Peyer's patch (tissue), 4 donors: ENCODE measurements around the gene WWOX. TPM values are rescaled to one million over a fixed set of nuclear protein-coding genes. Genes with fewer than 3 reads are reported as not detected.
A peak's percentile ranks its signal among the peaks of the same experiment; 100 is the strongest.

ENCODE experiments used
- DNase-seq, 3 donors: peaks; one replicate each; pipeline ENCODE4 v3.0.0-alpha.2; 2017 to 2019
- H3K27ac ChIP-seq, 4 donors: fragments of 200-600 bp; sonication (generic); one replicate each; pipeline ENCODE4 v1.5.1; 2016 to 2019
- H3K27me3 ChIP-seq, 2 donors: fragments of 200-600 bp; sonication (generic); one replicate each; pipeline ENCODE4 v1.5.1; 2019
- H3K36me3 ChIP-seq, 3 donors: fragments of 200-600 bp; sonication (generic); one replicate each; pipeline ENCODE4 v1.5.1; 2016 to 2019
- H3K4me1 ChIP-seq, 4 donors: fragments of 200-600 bp; sonication (generic); one replicate each; pipeline ENCODE4 v1.5.1; 2016 to 2019
- H3K4me3 ChIP-seq, 4 donors: fragments of 200-600 bp; sonication (generic); 1 replicate in 3 of 4; 2 replicates in 1 of 4; pipeline ENCODE4 v1.5.1; 2016 to 2019; ENCODE audit warnings: mild to moderate bottlenecking in 1 of 4
- H3K9me3 ChIP-seq, 4 donors: fragments of 200-600 bp; sonication (generic); one replicate each; pipeline ENCODE4 v1.5.1; 2016 to 2019; ENCODE audit warnings: mild to moderate bottlenecking in 1 of 4
- CTCF ChIP-seq, 6 experiments: fragments of 450-650 bp in 4 of 6; fragments of 200-600 bp in 2 of 6; sonication (generic) in 1 of 6; IDR thresholded peaks; one replicate each; pipeline ENCODE4 v1.5.1; 2017 to 2019; ENCODE audit warnings: antibody characterized with exemption in 6 of 6, mild to moderate bottlenecking in 3 of 6, moderate library complexity in 1 of 6
- POLR2A ChIP-seq, 2 donors: fragments of 450-650 bp; IDR thresholded peaks; one replicate each; pipeline ENCODE4 v1.5.1; 2017; ENCODE audit warnings: antibody characterized with exemption in 2 of 2, mild to moderate bottlenecking in 2 of 2, moderate library complexity in 2 of 2
- total RNA-seq, 4 donors: library from RNA; depleted of rRNA; stranded (reverse); fragments of >200 nt; gene quantifications; one replicate each; pipeline ENCODE4 v1.1.0, GENCODE V29; 2016

The WWOX gene
- total RNA-seq, 4 donors from 2014 or later: 17.3 to 197 (median 57.5) TPM

- Histone ChIP-seq H3K36me3 (no peaks in the 10 kb centered on the region), H3K4me1 (no peaks in the 10 kb centered on the region), H3K27ac (no peak overlapping the region), H3K9me3 (peaks cover 0 to under 1% (median 0%) of the 10 kb centered on the region in 4 donors), H3K4me3 (no peak overlapping the region), H3K27me3 (no peaks in the 10 kb centered on the region)
- no peak for DNase-seq
- TF ChIP-seq POLR2A (IDR thresholded peaks at IDR 0.05) (no peak), CTCF (IDR thresholded peaks at IDR 0.05) (no peak)
These were observed 889.0 kb downstream of the WWOX start for GRCh38 chr16:78988361-78988969.

GRCh38 chr16:78990309-78990701, 890.9 kb downstream of the WWOX start:
- H3K36me3 ChIP-seq: no peaks in the 10 kb centered on the region
- H3K27me3 ChIP-seq: no peaks in the 10 kb centered on the region
- no peaks in the 10 kb centered on the region for H3K9me3 ChIP-seq
- TF ChIP-seq CTCF (IDR thresholded peaks at IDR 0.05) (no peak), POLR2A (IDR thresholded peaks at IDR 0.05) (no peak)
- no peaks in the 10 kb centered on the region for H3K4me1 ChIP-seq
- DNase-seq: no peak
- no peak overlapping the region for H3K4me3 ChIP-seq
- no peak overlapping the region for H3K27ac ChIP-seq

GRCh38 chr16:78992001-78992400, 892.5 kb downstream of the WWOX start:
- no peak for TF ChIP-seq POLR2A (IDR thresholded peaks at IDR 0.05)
- no peak for TF ChIP-seq CTCF (IDR thresholded peaks at IDR 0.05)
- no peak overlapping the region for H3K4me3 ChIP-seq
- DNase-seq: no peak
- no peaks in the 10 kb centered on the region for H3K4me1 ChIP-seq
- no peaks in the 10 kb centered on the region for H3K27me3 ChIP-seq
- H3K36me3 ChIP-seq: no peaks in the 10 kb centered on the region
- H3K27ac ChIP-seq: no peak overlapping the region
- no peaks in the 10 kb centered on the region for H3K9me3 ChIP-seq

- peak in 2 of 3 donors; percentile 59 to 72 for DNase-seq
- no peaks in the 10 kb centered on the region for H3K9me3 ChIP-seq
- TF ChIP-seq POLR2A (IDR thresholded peaks at IDR 0.05) (no peak), CTCF (IDR thresholded peaks at IDR 0.05) (no peak)
- no peaks in the 10 kb centered on the region for H3K4me1 ChIP-seq
- no peaks in the 10 kb centered on the region for H3K36me3 ChIP-seq
- H3K27me3 ChIP-seq: no peaks in the 10 kb centered on the region
- H3K4me3 ChIP-seq: no peak overlapping the region
- no peak overlapping the region for H3K27ac ChIP-seq
These were observed 893.9 kb downstream of the WWOX start for GRCh38 chr16:78993346-78993745.

- Histone ChIP-seq H3K27ac (no peak overlapping the region), H3K4me3 (no peak overlapping the region), H3K4me1 (no peaks in the 10 kb centered on the region), H3K9me3 (no peaks in the 10 kb centered on the region), H3K27me3 (no peaks in the 10 kb centered on the region), H3K36me3 (no peaks in the 10 kb centered on the region)
- no peak for DNase-seq
- TF ChIP-seq CTCF (IDR thresholded peaks at IDR 0.05) (no peak), POLR2A (IDR thresholded peaks at IDR 0.05) (no peak)
These were observed 894.8 kb downstream of the WWOX start for GRCh38 chr16:78994135-78994745.
